IPS DF 4.7 (cell line): ENCODE results near the gene KLF6.

ENCODE experiments used
- DNase-seq: peaks from one replicate; pipeline ENCODE4 v3.0.0-alpha.2; 2013; ENCODE audit warnings: low spot score; ENCODE audit errors: extremely low read depth

KLF6 gene

DNA sequence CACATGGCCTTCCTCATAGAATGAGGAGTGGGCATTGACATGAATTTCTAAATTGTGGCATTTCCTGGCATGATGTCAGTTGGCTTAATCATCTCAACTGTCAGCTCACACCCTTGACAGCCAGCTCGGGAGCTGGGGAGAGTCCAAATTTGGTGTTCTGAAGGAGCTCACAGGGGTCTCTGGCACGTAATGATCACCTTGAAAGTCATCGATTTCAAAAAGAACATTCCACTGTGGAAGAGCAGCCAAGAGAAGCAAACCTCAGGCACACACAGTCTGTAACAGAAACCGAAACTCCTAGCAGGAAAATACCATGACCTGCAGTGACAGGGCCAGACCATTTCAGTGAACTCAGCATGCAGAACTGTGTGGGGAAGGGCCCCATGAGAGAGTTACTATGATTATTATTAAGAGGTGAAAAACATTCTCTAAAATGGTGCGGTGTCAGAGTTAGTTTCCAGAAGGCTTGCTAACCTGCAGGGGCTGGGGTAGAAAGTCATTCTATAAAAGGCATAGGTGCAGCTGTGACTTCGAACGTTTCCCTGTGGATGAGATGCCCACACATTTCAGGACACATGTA is 26.4 kb upstream of the KLF6 start:
- DNase-seq: no peak

DNA sequence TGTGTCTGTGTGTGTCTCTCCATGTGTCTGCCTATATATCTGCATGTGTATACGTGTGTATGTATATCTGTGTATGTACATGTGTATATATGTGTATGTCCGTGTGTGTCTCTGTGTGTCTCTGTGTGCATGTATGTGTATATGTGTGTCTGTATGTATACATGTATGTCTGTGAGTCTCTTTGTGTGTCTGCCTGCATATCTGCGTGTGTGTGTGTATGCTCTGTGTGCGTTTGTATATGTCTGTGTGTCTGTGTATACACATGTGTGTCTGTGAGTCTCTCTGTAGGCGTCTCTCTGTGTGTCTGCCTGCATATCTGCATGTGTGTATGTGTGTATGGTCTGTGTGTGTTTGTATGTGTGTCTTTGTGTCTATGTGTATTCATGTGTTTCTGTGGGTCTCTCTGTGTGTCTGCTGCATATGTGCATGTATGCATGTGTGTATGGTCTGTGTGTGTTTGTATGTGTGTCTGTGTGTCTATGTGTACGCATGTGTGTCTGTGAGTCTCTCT is 23.7 kb upstream of the KLF6 start:
- DNase-seq: no peak

DNA sequence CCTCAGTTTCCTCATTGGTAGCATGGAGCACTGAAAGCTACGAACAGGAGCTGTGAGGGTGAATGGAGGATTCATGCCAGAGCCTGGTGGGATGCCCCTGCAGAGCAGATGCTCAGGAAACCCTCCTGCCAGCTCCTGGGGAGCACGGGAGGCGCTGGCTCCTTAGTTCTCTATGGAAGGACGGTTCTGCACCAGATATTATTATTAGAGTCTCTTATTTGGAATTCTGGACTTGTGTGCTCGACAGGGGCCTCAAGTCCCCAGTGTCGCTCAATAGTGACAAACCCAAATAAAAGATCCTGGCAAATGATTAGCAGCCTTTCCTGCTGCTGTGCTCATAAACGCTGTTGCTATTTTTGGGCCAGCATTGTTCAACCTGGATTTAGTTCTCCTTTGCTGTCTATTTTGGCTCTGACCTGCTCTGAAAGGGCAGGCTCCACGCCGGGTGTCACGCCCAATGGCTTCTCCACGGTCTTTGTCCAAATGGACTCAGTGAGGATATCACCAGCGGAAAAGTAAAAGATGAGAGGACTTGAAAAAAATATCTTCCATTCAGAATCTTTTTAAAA is 23.0 kb upstream of the KLF6 start:
- DNase-seq: no peak

DNA sequence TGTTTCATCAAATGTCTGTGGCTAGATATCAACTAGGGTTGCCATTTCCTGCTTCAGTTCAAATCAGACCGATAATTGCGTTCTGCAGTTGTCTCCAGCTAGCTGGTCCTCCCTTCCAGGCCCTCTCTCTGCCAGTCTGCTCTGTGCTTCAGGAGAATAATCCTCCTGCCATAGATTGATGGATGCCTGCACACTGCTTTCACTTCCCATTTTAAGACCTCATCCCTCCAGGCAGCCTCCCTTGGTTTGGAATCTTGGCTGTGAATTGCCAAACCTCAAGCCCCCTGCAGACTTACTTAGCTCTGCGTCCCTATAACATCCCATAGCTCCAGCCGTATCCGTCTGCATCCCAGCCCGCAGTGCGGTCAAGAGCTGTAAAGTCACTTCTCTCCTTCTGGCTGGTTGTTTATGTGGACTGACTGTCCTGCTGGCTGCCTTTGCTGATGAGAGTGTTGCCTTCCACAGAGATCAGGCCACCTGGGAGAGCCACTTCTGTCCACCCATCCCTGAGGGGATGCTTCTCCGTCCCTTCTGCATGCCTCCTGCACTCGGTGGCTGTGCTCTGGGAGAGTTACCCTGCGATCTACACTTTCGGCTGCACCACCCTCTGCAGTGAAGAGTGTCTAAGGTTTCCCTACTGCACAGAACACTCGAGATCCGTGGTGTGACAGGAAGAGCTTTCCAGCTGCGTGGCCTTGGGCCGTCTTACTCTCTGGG is 22.4 kb upstream of the KLF6 start:
- no peak for DNase-seq

DNA sequence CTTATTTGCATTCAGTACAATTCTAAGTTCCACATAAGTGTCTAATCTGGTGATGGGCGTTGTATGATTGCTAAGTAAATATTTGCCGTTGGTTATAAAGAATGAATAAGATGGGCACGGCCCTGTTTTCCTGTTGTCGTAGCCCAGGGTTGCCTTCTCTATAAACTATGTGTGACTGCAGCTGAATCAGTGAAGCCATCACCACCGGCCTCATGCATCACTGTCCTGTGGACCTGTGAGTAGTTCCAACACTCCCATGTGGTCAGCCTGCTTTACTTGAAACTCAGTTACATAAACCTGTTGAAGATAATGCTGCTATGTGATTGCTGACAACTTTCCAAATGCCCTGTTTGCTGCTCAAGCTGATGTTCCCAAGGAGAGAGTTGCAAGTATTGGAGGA is 21.6 kb upstream of the KLF6 start:
- no peak for DNase-seq

DNA sequence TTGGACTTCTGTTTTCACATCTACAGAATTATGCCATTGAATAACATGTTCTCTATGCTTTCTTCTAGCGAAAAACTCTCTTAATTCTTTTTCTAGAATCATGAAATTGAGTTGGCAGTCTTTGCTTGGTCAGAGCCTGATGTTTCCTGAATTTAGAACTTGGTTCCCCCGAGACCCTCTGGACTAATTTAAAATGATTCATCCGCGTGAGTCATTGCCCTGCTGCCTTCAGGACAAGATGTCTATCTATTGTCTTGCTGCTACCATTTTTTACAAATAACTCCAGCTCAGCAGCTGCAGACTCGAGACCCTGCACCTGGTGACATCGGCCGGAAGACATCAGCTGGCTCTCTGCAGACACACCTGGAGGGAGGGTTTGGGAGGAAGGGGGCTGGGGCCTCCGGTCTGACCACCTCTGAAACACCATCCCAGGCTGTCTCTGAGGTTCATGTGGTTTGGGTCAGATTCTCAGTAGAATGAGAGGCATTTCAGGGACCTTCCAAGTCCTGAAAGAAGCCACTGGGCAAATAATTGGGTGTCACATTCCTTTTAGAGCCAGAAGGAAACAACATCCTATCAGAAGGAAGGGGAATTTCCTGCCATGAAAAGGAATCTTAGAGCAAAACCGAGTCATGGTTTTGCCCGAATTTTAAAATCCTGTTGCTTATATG is 20.9 kb upstream of the KLF6 start:
- no peak for DNase-seq

DNA sequence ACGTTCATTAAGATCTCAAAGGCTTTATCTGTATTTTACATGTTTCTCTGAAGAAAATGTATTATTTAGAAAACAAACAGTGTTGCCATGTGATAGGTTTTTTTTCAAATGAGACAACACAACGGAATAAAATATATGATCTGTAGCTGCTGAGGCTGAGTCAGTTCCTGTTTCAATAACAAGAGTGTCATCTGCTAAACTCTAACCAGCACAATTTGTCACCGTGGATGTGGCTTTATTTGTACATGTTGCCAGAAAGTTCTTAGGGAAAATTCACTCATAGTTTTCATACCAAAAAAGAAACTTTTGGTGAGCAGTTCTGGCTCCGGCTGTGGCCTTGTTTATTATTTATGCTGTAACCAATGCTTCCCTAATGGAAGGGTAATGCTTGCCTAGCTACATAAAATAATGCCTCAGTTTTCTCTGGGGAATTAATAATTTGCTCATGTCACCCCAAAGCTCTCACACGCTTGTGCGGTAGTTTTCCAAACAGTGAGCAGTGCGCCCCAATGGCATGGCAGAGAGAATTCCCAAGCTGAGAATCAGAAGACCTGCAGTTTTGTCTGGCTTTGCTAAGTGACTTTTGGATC is 20.3 kb upstream of the KLF6 start:
- DNase-seq: no peak

DNA sequence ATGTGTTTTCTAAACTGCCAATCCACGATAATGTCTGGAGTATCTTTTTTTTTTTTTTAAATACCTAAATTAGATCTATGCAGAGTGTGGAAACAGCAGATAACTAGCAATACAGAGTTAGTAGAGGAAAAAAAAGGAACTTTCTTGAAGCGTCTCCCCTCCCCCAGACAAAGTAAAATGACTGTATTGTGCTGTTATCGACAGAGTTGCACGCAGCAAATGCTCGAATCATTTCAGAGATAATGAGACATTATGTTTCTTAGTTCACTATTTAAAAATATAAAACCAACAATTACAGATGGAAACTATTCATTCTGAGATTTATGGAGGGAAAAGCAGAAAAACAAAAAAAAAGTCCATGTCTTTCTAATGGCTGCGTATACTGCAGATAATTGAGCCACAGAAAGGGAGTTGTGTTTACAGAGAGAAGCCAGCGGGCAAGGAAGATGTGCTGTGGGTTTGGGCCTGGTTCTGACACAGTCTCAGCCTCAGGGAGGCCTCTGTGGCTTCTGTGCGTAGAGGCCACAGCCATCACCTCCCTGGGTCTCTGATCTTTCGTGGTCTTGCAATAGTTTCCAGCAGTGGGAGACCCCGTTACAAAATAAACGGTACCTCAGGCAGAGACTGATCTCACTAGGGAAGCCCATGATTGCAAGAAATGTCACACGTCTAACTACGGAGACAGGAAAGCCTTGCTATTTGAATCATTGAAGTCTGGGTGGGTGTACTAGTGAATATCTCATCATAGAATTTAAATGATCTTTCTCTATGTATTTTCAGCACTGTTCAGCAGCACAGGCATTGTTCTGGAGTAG is 19.1 kb upstream of the KLF6 start:
- DNase-seq: no peak

DNA sequence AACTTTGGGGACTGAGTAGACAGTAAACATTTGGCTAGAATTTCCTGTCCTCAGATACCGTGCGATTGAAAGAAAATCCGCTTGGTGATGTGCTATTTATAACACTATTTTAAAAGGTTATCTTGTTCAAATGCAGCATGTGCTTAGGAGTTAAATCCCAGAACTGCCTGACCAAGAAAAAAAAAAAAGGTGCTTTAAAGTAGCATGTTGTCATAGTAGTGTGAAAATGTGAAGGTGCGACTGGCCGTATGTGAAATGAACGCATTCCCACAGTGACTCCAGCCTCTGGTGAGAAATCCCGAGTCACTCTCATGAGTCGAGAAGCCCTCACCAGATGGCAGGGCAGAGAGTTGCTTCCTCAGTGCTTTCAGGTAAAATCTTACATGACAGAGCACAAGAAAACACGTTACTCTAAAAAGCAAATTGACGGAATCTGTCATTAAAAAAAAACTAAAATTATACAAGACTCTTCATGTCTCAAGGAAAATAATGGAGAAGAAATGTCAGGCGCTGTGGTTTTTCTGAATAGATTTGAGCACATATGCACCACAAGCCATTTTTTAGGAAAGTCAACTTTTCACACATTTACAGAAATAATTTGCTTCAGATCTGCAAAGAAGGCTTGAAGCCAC is 18.4 kb upstream of the KLF6 start:
- no peak for DNase-seq

DNA sequence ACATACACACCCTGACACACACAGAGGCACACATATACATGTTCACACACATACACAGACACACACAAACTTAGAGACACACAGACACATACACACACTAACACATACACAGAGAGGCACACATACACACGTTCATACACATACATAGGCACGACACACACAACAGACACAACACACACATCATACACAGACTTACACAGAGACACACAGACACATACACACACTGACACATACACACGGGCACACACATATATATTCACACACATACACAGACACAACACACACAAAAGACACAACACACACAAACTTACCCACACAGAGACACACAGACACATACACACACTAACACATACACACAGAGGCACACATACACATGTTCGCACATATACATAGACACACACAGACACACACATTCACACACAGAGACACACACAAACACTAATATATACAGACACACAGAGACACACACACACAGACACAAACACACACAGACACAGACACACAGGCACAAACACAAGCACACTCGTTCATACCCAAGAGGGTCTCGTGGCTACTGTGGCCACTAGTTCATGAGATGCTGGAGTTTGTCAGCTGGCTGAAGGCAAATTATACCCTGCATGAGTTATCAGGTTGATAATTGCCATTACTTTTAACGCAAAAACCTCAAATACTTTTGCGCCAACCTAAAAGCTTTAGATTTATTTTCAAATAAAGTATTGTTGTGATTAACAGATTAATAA is 17.7 kb upstream of the KLF6 start:
- no peak for DNase-seq

DNA sequence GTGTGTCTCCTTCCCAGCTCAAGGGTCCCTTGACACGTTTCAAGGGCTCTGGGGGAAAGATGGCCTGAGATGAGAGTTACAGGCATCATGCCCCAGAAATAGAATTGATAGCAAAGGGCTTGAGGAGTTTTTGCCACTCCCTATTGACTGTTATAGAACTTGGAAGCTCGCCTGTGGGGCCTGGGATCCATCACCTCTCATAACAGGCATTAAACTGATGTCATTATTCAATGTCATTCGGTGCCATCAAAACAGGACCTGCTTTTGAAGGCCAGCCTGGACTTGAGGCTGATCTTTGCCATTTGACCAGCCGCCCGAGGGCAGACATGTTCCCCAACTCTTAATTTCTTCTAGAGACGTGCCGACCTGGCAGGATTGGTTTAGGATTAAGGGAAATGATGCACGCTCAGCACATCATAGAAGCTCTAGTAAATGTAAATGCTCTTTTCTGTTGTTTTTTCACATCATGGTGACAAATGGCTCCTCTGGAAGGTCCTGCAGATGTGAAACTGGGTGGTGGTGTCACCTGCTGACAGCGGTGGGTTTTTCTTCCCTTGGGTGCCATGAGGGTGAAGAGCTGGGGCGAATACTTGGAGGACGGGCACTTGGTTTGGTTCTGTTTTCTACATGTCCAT is 16.7 kb upstream of the KLF6 start:
- DNase-seq: no peak

DNA sequence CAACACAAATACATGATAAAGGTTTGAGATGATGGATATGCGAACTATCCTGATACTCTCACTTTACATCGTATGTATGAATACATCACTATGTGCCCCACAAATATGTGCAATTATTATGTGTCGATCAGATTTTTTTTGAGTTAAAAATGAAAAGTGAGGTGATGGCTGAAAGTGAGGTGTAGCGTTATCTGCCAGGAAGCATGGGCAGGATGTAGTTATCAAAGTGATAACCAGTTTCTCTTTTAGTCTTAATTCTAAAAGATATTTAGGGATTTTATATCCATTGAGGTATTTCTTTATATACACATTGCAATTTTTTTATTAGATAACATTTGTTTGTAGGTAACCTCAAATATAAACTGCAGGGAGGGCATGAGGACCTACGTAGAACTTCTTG is 15.6 kb upstream of the KLF6 start:
- DNase-seq: no peak

DNA sequence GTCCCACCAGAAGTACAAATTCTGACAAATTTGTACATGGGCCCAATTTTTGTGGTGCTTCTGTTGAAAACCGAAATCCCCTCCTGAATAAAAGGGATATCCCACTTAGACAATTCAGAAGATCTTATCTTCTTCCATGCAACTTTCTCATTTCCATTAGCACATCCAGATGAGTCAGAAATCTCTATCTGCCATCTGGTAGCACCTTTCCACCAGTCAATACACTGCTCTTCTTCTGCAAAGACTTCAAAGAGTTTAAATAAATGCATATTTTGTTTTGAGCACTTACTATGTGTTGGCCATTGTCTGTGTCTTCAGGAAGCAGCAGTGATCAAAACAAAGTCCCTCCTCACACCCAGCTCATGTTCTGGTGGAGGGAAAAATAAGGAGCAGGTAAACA is 12.7 kb upstream of the KLF6 start:
- DNase-seq: no peak

DNA sequence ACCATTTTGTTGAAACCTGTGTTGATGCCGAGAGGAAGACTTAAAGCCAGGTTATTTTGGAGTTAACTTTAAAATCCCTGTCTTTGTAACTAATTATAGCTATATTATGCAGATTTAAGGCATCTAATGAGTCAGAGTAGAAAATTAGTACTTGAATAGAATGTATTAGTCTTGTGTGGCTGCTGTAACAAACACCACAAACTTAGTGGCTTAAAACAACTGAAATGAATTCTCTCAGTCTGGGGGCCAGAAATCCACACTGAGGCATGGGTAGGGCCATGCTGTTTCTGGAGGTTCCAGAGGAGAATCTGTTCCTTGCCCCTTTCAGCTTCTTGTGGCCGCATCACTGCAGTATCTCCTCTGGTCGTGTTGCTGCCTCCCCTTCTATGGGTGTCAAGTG is 8.5 kb upstream of the KLF6 start:
- DNase-seq: no peak

DNA sequence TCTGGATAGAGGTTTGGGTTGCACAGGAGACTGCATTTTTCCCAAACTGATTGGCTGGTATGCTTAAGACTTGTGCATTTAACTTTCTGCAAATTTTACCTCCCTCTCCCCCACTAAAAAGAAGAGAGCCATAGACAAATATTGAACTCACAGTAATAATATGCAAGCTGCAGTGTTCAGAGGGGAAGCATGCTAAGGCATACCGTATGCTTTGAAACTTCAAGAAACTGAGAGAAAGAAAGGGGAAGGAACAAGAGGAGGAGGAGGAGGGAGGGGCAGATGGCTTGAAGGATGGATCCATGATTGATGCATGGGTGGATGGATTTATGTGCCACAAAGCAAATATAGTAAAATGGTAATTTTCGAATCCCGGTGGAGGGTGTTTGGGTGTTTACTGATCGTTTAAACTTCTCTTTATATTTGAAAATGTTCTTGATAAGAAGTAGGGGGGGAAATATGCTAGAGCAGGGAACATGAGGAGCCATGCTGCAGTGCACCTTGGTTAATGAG is 7.8 kb upstream of the KLF6 start:
- DNase-seq: no peak

DNA sequence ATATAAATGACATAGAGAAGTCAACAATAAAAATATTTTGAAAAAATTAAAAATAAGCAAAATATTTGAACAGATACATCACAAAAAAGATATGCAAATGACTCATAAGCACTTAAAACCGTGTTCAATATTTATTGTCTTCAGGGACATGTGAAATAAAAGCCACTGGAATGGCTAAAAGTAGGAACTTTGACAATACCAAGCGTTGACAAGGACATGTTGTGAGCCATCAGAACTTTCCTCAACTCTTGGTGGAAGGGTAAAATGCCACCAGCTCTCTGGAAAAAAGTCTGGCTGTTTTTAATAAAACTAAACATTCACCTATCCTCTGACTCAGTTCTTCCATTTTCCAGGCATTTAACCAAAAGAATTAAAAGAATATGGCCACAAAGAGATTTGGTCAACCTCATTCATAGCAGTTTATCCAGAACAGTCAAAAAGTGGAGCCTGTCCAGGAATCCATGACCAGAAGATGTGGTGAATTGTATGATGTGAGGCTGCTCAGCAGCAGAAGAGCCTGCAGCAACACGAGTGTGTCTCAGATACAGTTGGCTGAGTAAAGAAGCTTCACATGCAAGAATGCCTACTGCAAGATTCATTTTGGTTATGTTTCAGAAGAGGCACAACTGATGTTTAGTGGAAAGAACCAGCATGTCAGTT is 7.1 kb upstream of the KLF6 start:
- no peak for DNase-seq

DNA sequence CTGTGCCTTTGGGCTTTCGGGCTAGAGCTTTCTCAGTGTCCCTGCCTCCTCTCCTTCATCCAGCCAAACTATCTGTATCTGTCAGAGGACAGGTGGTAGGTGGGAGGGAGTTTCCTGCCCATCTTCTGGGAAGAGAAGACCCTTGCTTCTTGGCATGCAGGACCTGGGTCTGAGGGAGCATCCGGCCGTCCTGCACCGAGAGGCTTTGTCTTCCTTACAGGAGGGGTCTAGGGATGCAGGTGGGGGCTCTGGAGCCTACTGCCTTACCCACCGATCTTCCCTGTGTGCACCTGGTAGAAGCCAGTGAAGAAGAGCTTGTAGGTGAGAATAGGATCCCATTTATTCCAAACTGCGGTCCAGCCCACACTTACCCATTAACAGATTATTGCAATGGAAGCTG is 5.8 kb upstream of the KLF6 start:
- DNase-seq: no peak

DNA sequence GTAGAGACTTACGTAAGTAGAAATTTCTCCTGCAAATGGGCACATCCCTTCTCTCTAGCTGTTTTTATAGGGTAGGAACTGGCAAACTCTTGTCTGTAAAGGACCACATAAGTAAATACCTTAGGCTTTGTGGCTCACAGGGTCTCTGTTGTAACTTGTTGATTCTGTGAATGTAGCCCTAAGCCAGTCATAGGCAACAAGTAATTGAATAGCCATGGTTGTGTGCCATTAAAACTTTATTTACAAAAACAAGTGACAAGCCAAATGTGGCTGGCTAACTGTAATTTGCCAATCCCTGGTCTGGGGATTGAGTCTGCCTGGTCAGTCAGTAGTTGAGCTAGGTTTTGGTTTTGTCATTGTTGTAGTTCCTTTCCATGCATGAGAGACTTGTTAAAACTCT is 5.3 kb upstream of the KLF6 start:
- DNase-seq: no peak

DNA sequence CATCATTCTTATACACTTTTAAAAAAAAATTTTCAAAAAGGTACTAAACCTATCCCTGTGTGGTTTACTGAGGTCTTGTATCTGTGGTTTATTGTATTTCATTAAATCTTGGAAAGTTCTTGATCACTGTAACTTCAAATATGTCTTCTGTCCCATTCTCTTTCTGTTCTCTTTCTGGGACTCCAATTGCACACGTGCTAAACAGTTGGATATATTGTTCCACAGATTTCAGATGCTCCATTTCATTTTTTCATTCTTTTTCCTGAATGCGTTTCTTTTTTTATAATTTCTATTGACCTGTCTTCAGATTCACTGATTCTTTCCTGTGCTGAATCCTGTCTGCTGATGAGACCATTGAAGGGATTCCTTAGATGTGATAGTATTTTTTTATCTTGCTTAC is 4.6 kb upstream of the KLF6 start:
- DNase-seq: no peak
